Stomach (tissue), 9 donors: Measurements from ENCODE around the gene USP26. TPM values are rescaled to one million over a fixed set of nuclear protein-coding genes. Genes with fewer than 3 reads are reported as not detected.
"Not testable (repeated sequence)": the region's sequence is repeated elsewhere in the genome, so short reads cannot be mapped to it uniquely, and the experiment has no call there.

Experiments used
- DNase-seq, 2 donors: peaks; one replicate each; pipeline versions ENCODE4 v3.0.0 to v3.0.0-alpha.2; 2013 to 2019
- H3K27ac ChIP-seq, 5 donors: fragments of 200-600 bp in 4 of 5; sonication (generic) in 4 of 5; one replicate each; pipeline ENCODE4 v1.5.1; 2013 to 2019; ENCODE audit warnings: mild to moderate bottlenecking in 1 of 5, moderate library complexity in 1 of 5
- H3K27me3 ChIP-seq, 3 donors: fragments of 200-600 bp; sonication (generic); one replicate each; pipeline ENCODE4 v1.5.1; 2017 to 2019; ENCODE audit warnings: mixed run types in 1 of 3
- H3K36me3 ChIP-seq, 4 donors: fragments of 200-600 bp; sonication (generic); 1 replicate in 3 of 4; 2 replicates in 1 of 4; pipeline ENCODE4 v1.5.1; 2016 to 2019
- H3K4me1 ChIP-seq, 4 donors: fragments of 200-600 bp; sonication (generic); one replicate each; pipeline ENCODE4 v1.5.1; 2016 to 2019
- H3K4me3 ChIP-seq, 4 donors: fragments of 200-600 bp; sonication (generic) in 3 of 4; one replicate each; pipeline ENCODE4 v1.5.1; 2016 to 2019; ENCODE audit warnings: mild to moderate bottlenecking in 1 of 4
- H3K9me3 ChIP-seq, 4 donors: fragments of 200-600 bp; sonication (generic); one replicate each; pipeline ENCODE4 v1.5.1; 2016 to 2019
- EP300 ChIP-seq: sonication (generic); formaldehyde crosslinking; IDR thresholded peaks from one replicate; pipeline ENCODE4 v1.6.1; 2017; ENCODE audit warnings: antibody characterized with exemption
- POLR2A ChIP-seq, 4 donors: fragments of 450-650 bp; IDR thresholded peaks; one replicate each; pipeline ENCODE4 v1.6.1; 2016; ENCODE audit warnings: antibody characterized with exemption in 4 of 4, control low read depth in 2 of 4, mild to moderate bottlenecking in 1 of 4, moderate library complexity in 1 of 4
- POLR2AphosphoS5 ChIP-seq, 3 donors: sonication (generic); formaldehyde crosslinking; IDR thresholded peaks; one replicate each; pipeline ENCODE4 v1.6.1; 2016; ENCODE audit warnings: antibody characterized with exemption in 3 of 3
- WGBS, 5 donors: extraction: QIAGEN DNeasy Blood & Tissue Kit in 3 of 5; methylation state at CpG; one replicate each; pipeline versions ENCODE4 v1.1.5 to v1.1.7; 2013 to 2018; 5-methylcytosine and 5-hydroxymethylcytosine counted together
- intact Hi-C: fragments of 100-400 bp; cut with DNase I; formaldehyde crosslinking; loops from one replicate; pipeline ENCODE4 v1.15.1; 2023; ENCODE audit warnings: low total_unique reads
- polyA plus RNA-seq, 3 donors: library from polyadenylated mRNA; stranded (reverse); fragments of 200-250 nt; gene quantifications; one replicate each; pipeline ENCODE4 v1.2.3, GENCODE V29; 2013
- total RNA-seq, 5 donors: library from RNA; depleted of rRNA; stranded (reverse); fragments of >200 nt; gene quantifications; one replicate each; pipeline versions ENCODE4 v1.1.0 to v1.2.3, GENCODE V29; 2014 to 2016
- TF ChIP-seq, protein P1 (sequence below), 7 experiments: fragments of 450-650 bp in 4 of 7; fragments of 200-600 bp in 3 of 7; sonication (generic) in 3 of 7; IDR thresholded peaks; one replicate each; pipeline ENCODE4 v1.5.1; 2016 to 2019; ENCODE audit warnings: antibody characterized with exemption in 7 of 7, control low read depth in 2 of 7, mild to moderate bottlenecking in 1 of 7
- donor health status: healthy with polysubstance abuse.
- donor health status: Bipolar disorder and iron deficiency.
- donor health status: healthy.

Gene USP26
- total and polyA plus RNA-seq, 8 donors, result not detected

- Histone ChIP-seq H3K27ac (no peak overlapping the region), H3K9me3 (no peaks in the 10 kb centered on the region), H3K4me1 (no peaks in the 10 kb centered on the region), H3K4me3 (no peak overlapping the region), H3K27me3 (peaks cover 0 to 6% (median 0%) of the 10 kb centered on the region in 3 donors), H3K36me3 (no peaks in the 10 kb centered on the region)
- TF ChIP-seq, protein P1, sequence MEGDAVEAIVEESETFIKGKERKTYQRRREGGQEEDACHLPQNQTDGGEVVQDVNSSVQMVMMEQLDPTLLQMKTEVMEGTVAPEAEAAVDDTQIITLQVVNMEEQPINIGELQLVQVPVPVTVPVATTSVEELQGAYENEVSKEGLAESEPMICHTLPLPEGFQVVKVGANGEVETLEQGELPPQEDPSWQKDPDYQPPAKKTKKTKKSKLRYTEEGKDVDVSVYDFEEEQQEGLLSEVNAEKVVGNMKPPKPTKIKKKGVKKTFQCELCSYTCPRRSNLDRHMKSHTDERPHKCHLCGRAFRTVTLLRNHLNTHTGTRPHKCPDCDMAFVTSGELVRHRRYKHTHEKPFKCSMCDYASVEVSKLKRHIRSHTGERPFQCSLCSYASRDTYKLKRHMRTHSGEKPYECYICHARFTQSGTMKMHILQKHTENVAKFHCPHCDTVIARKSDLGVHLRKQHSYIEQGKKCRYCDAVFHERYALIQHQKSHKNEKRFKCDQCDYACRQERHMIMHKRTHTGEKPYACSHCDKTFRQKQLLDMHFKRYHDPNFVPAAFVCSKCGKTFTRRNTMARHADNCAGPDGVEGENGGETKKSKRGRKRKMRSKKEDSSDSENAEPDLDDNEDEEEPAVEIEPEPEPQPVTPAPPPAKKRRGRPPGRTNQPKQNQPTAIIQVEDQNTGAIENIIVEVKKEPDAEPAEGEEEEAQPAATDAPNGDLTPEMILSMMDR (IDR thresholded peaks at IDR 0.05), result no peak
- intact Hi-C loops, result no loop called here
- WGBS, 5 donors, result 58 to 89% (median 75%) methylated on average over 2 of the region's 2 CpGs
- no peak for DNase-seq
These were observed 106.1 kb downstream of the USP26 start for GRCh38 chrX:132990835-132991234.

DNA sequence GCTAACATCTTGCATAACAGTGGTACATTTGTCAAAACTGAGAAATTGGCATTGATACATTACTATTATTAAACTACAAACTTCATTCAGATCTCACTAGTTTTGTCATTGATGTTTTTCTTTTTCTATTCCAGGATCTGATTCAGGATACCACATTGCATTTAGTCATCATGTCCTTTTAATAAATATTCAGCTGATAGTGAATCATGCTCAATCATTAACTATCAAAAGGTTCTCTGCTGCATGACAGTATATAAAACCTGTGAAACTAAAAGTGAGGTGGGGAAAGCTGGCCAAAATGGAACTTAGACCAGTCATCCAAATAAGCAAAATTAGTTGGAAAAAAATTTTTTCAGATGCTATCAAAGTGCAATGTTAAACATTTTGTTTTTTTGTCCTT lies 110.4 kb downstream of the USP26 start:
- no peaks in the 10 kb centered on the region for H3K9me3 ChIP-seq
- H3K4me1 ChIP-seq, result no peaks in the 10 kb centered on the region
- no peaks in the 10 kb centered on the region for H3K36me3 ChIP-seq
- intact Hi-C loops, result no loop called here
- no peak for DNase-seq
- no peak overlapping the region for H3K4me3 ChIP-seq
- TF ChIP-seq POLR2A (IDR thresholded peaks at IDR 0.05) (no peak), POLR2AphosphoS5 (IDR thresholded peaks at IDR 0.05) (no peak), EP300 (no peak)
- TF ChIP-seq, protein P1 (IDR thresholded peaks at IDR 0.05), result no peak
- peaks cover 0 to 6% (median 0%) of the 10 kb centered on the region in 3 donors for H3K27me3 ChIP-seq
- H3K27ac ChIP-seq, result no peak overlapping the region

GRCh38 chrX:132984058-132984650 lies 112.8 kb downstream of the USP26 start:
- H3K36me3 ChIP-seq, result no peaks in the 10 kb centered on the region
- H3K9me3 ChIP-seq, result peaks cover 0 to 4% (median 2%) of the 10 kb centered on the region in 4 donors
- H3K27me3 ChIP-seq, result peaks cover 0 to 6% (median 0%) of the 10 kb centered on the region in 3 donors
- no peak overlapping the region for H3K27ac ChIP-seq
- no peaks in the 10 kb centered on the region for H3K4me1 ChIP-seq
- no peak for TF ChIP-seq POLR2AphosphoS5 (IDR thresholded peaks at IDR 0.05)
- TF ChIP-seq, protein P1 (IDR thresholded peaks at IDR 0.05), result no peak
- no peak for TF ChIP-seq EP300
- no peak for TF ChIP-seq POLR2A (IDR thresholded peaks at IDR 0.05)
- 59 to 75% (median 61%) methylated on average over 6 to 7 of the region's 7 CpGs for WGBS, 5 donors
- intact Hi-C loops, result no loop called here
- DNase-seq, result no peak
- H3K4me3 ChIP-seq, result no peak overlapping the region

DNA sequence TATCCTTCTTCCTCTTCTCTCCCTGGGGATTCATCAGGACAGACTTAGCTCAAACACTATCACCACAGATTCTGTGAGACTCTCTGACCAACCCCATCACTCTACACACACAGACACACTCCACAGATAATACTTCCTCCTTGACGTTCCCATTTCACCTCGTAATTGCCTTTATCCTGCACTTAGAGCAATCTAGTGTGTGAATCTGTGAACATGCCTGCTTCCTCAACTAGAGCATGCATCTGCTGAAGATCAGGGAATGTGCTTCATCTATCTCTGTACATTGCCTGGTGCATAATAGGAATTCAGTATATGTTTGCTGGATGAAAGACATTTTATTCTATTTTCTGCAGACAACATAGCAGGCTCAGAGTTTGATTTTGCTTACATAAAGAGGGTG lies 113.4 kb downstream of the USP26 start:
- WGBS, 5 donors, result 40 to 64% (median 44%) methylated on average over 2 of the region's 2 CpGs

DNA sequence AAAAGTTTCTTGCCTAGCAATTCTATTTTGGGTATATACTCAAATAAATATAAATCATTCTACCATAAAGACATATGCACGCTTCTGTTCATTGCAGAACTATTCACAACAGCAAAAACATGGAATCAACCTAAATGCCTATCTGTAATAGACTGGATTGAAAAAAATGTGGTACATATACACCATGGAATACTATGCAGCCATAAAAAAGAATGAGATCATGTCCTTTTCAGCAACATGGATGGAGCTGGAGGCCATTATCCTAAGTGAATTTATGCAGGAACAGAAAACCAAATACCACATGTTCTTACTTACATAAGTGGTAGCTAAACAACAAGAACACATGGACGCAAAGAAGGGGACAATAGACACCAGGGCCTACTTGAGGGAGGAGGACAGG lies 116.9 kb downstream of the USP26 start:
- H3K4me3 ChIP-seq, H3K27ac ChIP-seq, DNase-seq, H3K4me1 ChIP-seq, intact Hi-C loops, H3K27me3 ChIP-seq, H3K9me3 ChIP-seq, H3K36me3 ChIP-seq: not testable (repeated sequence)
- 85 to 97% (median 93%) methylated on average over 2 of the region's 2 CpGs for WGBS, 5 donors

More for the DNA sequence above, 113.4 kb downstream of the USP26 start:
- H3K27ac ChIP-seq, result no peak overlapping the region
- no peak for DNase-seq
- no peaks in the 10 kb centered on the region for H3K4me1 ChIP-seq
- no peak overlapping the region for H3K4me3 ChIP-seq
- TF ChIP-seq EP300, result no peak
- TF ChIP-seq POLR2A (IDR thresholded peaks at IDR 0.05), result no peak
- TF ChIP-seq POLR2AphosphoS5 (IDR thresholded peaks at IDR 0.05), result no peak
- TF ChIP-seq, protein P1 (IDR thresholded peaks at IDR 0.05), result no peak
- H3K27me3 ChIP-seq, result peaks cover 0 to 6% (median 0%) of the 10 kb centered on the region in 3 donors
- intact Hi-C loops, result no loop called here
- no peaks in the 10 kb centered on the region for H3K36me3 ChIP-seq
- peaks cover 0 to 4% (median 2%) of the 10 kb centered on the region in 4 donors for H3K9me3 ChIP-seq
